HG02852 (cell line): ENCODE measurements around the gene F2RL1.
"Not testable (repeated sequence)": the region's sequence is repeated elsewhere in the genome, so short reads cannot be mapped to it uniquely, and the experiment has no call there.

Experiments
- ATAC-seq: cut with Tn5 transposase; IDR thresholded peaks from one replicate; pipeline ENCODE4 v1.9.1; 2021; ENCODE audit warnings: mild to moderate bottlenecking, moderate library complexity; ENCODE audit not compliant: unreplicated experiment

Gene F2RL1, protein sequence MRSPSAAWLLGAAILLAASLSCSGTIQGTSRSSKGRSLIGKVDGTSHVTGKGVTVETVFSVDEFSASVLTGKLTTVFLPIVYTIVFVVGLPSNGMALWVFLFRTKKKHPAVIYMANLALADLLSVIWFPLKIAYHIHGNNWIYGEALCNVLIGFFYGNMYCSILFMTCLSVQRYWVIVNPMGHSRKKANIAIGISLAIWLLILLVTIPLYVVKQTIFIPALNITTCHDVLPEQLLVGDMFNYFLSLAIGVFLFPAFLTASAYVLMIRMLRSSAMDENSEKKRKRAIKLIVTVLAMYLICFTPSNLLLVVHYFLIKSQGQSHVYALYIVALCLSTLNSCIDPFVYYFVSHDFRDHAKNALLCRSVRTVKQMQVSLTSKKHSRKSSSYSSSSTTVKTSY

DNA sequence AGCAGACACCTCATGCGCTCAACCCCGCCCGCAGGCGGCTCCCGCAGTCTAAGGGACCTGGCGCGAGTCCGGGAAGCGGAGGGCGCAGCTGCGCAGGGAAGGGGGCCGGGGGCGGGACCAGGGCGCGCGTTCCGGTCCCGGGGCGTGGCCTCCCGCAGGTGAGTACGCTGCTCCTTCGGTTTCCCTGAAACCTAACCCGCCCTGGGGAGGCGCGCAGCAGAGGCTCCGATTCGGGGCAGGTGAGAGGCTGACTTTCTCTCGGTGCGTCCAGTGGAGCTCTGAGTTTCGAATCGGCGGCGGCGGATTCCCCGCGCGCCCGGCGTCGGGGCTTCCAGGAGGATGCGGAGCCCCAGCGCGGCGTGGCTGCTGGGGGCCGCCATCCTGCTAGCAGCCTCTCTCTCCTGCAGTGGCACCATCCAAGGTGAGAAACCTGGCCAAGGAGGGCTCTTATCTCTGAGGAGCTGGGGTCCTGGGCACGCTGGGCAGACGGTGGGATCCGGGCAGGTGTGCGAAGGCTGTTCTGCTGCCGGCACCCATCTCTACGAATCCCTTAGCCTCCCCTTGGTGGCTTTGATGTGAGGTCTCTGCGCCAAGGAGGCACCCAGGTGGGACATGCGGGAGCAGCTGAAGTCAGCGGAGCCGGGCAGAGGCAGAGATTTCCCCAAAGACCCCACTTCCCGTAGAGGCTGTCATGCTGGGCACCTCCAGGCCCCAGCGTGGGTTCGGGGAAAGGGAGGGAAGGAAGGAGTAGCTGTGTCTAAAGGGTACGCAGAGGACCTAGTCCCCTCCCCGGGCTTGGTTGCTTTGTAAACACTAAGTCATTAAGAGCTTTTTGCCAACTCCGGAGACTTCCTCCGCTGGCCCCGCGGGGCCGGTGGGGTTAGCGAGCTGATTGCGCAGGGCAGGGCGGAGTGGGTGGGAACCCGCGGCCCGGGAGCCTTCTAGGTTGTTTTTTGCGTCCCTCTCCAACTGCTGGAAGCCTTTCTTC is at the start of gene F2RL1:
Gene F2RL1, plus strand, starts transcription at position 187 of the 988 bp plus-strand sequence. Its CDS starts 153 bp downstream, at position 340.
- ATAC-seq: no peak

DNA sequence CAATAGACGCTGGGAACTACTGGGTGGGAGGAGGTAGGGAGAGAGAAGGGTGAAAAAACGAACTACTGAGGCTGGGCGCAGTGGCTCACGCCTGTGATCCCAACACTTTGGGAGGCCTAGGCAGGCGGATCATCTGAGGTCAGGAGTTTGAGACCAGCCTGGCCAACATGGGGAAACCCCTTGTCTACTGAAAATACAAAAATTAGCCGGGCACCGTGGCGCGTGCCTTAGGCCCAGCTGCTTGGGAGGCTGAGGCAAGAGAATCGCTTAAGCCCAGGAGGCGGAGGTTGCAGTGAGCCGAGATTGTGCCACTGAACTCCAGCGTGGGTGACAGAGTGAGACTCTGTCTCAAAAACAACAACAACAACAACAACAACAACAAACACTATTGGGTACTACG is 47.8 kb upstream of the F2RL1 start:
- not testable (repeated sequence) for ATAC-seq

DNA sequence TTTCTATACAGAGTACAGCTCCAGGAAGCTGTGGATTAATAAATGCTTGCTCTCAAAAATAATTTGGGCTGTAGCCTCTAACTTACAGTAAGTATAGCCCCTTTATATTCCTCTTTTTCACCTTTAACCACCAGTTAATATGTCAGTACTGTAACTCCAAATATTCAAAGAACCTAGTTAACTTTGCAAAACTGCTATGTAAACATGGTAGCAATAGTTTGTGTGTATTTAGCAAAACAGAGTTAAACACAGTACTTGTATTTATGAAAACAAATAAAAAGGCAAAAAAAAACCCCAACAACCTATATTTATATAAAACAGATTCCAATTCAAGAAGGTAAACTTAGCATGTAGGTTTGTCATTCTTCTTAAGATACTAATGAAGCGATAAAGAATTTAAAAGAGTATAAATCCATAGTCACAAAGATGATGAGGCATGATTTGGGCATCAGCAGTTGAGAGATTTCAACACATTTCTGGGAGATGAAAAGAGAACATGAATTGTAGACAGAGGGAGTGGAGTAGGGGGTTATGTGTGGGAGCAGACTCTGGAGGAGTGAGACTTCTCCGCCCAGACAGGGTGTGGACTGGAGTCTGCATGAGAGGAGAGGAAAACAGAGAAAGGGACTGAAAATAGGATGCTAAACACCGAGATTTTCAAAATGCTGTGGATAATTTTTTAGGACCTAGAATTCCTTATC is 47.0 kb upstream of the F2RL1 start:
- no peak for ATAC-seq

- no peak for ATAC-seq
Observed at GRCh38 chr5:76775921-76776320, 42.9 kb upstream of the F2RL1 start.

GRCh38 chr5:76776391-76776790 is 42.4 kb upstream of the F2RL1 start:
- no peak for ATAC-seq

- ATAC-seq: not testable (repeated sequence)
Observed at GRCh38 chr5:76780616-76781015, 38.2 kb upstream of the F2RL1 start.

- no peak for ATAC-seq
Observed at GRCh38 chr5:76781775-76782174, 37.1 kb upstream of the F2RL1 start.

- no peak for ATAC-seq
Observed at GRCh38 chr5:76782444-76782843, 36.4 kb upstream of the F2RL1 start.

GRCh38 chr5:76787237-76787636 is 31.6 kb upstream of the F2RL1 start:
- ATAC-seq: no peak

DNA sequence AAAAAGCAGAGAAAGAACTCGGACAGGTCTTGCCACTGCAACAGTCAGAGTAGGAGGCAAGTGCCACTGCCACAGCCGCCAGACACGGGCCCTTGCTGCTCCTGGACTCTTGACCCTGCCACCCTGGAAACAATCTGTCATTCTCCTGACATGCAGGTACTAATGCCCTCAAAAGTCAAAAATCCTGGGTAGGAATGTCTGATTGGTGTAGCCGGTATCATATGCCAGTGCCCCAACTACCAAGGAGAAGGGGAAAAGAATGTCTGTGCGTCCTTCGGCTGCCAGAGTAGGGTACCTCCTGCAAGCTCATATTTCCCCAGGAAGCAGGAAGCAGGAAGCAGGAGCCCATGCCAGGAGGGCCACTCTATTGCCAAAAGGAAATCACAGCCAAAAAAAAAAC is 30.5 kb upstream of the F2RL1 start:
- no peak for ATAC-seq

- not testable (repeated sequence) for ATAC-seq
Observed at GRCh38 chr5:76789275-76789674, 29.6 kb upstream of the F2RL1 start.

DNA sequence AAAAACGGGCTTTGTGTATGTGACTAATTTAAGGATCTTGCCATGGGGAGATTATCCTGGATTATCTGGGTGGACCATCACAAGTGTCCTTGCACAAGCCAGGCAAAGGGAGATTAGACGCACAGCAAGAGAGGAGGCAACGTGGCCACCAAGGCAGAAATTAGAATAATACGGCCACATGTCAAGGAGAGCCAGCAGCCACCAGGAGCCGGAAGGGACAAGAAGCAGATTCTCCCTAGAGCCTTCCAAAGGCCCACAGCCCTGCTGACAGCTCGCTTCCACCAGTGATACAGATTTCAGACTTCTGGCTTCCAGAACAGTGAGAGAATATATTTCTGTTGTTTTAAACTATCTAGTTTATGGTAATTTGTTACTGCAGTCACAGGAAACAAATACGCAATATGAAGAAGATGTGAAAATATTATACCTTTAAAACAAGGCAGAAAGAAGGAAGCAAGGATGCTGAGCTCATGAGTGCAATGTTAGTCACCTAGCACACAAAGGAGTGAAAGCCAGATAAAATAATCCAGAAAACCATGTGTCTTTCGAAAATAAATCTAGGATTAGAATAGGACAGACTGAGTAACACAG is 28.7 kb upstream of the F2RL1 start:
- ATAC-seq: no peak

- ATAC-seq: no peak
Observed at GRCh38 chr5:76790632-76791290, 28.1 kb upstream of the F2RL1 start.

GRCh38 chr5:76791461-76791860 is 27.4 kb upstream of the F2RL1 start:
- no peak for ATAC-seq

DNA sequence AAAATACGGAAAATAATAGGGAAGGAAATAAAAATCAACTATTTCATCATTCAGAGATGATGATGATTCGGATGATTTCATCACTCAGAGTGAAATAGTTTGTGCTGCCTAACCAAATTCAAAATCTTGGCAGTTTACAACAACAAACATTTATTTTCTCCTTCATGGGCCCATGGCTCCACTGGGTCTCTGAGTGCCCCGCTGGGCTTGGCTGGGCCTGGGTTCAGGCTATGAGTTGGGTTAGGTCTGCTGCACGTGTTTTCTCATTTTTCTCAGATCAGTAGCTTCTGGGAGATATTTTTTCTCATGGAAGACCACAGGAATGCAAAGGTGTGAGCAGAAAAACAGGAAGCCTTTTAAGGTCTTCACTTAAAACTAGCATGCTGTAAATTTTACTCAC is 24.0 kb upstream of the F2RL1 start:
- no peak for ATAC-seq

GRCh38 chr5:76799588-76799987 is 19.2 kb upstream of the F2RL1 start:
- ATAC-seq: no peak

- no peak for ATAC-seq
Observed at GRCh38 chr5:76800579-76800978, 18.3 kb upstream of the F2RL1 start.

DNA sequence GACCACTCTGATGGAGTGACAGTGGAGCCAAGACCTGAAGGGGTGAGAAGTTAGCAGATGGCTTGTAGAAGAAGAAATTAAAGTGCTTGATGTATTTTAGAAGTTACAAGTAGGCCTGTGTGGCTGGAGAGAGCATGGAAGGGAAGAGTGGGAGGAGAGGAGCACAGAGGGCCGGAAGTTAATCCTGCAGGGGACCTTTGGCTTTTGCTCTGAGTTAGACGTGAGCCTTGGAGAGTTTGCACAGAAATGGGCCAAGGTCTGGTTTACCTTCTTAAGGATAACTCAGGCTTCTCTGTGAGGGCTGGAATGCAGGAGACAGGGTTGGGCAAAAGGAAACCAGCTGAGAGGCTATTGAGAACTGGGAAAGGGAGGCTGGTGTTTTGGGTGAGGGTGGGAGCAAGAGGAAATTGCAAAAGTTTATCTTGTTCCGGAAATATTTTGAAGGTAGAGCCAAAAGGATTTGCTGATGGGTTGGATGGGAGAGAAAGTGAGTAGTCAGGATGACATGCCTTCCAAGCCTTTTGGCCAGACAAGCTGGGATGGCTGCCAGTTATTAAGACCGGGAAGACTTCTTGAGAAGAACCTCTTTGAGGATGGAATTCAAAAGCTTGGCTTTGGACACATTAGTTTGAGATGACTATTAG is 17.5 kb upstream of the F2RL1 start:
- no peak for ATAC-seq

GRCh38 chr5:76801803-76802195 is 17.0 kb upstream of the F2RL1 start:
- no peak for ATAC-seq

DNA sequence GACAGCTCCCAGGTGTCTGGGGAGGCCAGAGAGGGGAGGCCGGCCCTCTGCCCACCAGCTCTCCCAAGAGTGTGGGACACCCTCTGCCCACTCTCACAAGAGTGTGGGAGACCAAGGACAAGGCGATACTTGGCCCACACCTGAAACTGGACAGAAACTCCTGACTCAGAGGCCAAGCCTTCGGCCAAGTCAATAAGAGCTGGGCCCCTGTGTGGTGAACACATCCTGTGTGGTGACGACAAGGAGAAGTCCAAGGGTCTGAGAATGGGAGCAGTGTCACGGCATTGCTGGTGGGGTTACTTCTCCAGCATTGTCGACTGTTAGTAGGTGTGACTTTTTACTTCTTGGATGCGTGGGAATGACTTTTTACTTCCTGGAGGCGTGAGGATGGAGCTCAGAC is 14.6 kb upstream of the F2RL1 start:
- ATAC-seq: no peak
